ENCODE data around the gene ODAD3.
"Not testable (repeated sequence)": the region's sequence is repeated elsewhere in the genome, so short reads cannot be mapped to it uniquely, and the experiment has no call there.

Gene ODAD3

GRCh38 chr19:11460207-11460606 is 25.3 kb upstream of the ODAD3 start:
- no peak for DNase-seq (ENCODE audit: low read depth)

DNA sequence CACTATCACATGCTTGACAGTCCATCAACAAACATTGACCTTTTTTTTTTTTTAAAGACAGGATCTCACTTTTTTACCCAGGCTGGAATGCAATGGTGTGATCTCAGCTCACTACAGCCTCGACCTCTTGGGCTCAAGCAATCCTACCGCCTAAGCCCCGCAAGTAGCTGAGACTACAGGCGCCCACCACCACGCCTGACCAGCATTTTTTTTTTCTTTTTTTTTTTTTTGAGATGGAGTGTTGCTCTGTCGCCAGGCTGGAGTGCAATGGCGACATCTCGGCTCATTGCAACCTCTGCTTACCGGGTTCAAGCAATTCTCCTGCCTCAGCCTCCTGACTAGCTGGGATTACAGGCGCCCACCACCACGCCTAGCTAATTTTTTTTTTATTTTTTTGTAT is 24.0 kb upstream of the ODAD3 start:
- not testable (repeated sequence) for DNase-seq (ENCODE audit: low read depth)

DNA sequence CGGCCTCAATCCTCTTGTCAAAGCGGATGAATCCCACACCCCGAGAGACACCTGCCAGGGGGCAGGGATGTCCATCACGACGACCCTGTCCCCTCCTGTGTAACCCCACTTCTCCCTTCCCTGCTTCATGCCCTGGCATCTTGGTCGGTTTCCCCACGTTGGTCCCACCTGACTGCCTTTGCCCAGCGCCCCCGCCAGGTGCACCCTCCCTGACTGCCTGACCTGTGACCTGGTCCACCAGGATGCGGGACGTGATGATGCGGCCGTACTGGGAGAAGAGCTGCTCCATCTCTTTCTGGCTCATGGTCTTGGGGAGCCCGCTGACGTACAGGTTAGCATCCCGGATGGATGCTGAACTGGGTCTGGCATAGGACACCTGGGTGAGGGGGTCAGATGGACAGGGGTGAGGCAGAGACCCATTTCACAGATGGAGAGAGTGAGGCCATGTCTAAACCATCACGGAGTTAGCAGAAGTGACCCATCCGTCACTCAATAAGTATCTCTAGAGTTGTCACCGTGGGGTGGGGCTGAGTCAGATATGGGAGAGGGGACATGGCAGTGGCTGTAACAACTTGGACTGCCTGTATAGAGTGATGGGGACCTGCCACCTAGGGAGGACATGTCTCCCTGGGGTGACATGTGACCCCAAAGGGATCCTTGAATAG is 23.4 kb upstream of the ODAD3 start:
- DNase-seq (ENCODE audit: low read depth) = no peak

DNA sequence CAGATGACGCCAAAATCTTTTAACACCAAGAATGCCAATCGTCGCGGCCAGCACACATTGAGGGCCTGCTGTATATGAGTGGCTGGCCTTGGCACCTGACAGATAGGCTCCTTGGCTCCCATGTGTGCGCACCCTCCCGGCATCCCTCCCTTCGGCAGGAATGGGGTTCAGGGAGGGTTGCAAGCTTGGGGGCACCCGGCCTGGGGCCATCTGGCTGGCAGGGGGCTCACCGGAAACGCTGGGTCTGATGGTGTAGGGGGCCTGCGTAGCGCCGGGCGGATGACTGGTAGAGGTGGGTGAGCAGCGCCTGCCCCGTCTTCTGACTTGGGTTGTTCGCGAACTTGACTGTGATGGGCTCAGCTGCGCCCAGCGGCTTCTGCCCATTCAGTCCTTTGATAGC is 22.9 kb upstream of the ODAD3 start:
- DNase-seq (ENCODE audit: low read depth) = no peak

GRCh38 chr19:11457115-11457514 is 22.2 kb upstream of the ODAD3 start:
- DNase-seq (ENCODE audit: low read depth) = no peak

DNA sequence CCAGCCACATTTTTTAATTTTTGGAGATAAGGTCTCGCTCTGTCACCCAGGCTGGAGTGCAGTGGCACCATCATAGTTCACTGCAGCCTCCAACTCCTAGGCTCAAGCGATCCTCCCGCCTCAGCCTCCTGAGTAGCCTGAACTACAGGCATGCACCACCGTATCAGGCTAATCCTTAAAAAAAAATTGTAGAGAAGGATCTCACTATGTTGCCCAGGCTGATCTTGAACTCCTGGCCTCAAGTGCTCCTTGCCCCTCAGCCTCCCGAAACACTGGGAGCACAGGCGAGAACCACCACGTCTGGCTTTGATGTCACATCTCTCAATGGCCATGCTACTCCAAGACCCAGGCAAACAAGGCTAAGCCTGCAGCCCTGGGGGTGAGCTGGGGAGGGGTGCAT is 21.7 kb upstream of the ODAD3 start:
- no peak for DNase-seq (ENCODE audit: low read depth)

DNA sequence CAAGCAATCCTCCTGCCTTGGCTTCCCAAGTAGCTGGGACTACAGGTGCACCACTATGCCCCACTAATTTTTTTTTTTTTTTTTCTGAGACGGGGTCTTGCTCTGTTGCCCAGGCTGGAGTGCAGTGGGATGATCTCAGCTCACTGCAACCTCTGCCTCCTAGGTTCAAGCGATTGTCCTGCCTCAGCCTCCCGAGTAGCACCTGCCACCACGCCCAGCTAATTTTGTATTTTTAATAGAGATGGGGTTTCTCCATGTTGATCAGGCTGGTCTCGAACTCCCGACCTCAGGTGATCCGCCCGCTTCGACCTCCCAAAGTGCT is 20.3 kb upstream of the ODAD3 start:
- not testable (repeated sequence) for DNase-seq (ENCODE audit: low read depth)

DNA sequence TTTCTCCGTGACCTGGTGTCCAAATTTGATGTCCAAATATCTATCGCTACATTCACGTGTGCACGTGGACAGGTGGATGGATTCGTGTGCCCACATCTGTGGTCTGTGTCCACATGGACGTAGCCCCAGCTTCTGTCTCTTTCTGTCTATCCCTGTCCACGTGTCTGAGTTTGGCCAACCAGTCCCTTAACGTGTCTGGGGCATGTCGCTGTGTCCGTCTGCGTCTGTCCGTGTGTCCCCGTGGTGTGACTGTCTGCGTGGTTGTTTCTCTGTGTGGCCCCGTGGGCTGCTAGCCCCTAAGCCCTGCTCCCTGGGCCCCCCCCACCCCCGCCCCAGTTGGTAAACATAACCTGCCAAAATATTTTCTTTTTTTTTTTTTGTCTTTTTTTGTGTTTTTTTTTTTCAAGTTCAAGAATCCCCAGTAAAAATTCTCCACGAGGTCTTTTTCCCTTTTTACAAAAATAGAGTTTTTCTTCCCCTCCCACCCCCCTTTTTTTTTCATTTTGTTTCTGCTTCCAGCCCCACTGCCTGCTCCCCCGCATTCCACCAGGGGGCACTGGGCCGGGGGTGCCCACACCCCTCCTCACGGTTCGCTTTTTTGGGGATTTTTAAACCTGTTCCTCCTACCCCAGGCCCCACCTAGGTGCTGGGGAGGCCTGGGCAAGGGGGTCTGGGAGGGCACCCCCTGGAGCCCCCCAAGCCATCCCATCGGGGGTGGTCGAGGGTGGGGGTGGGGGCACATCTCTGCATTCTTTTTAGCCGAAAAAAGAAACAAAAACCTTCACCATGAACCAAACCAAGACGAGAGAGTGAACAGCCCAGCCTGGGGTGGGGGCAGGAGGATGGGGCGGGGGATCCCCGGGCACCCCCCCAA is 18.8 kb upstream of the ODAD3 start:
- no peak for DNase-seq (ENCODE audit: low read depth)

- no peak for DNase-seq (ENCODE audit: low read depth)
These were observed 17.8 kb upstream of the ODAD3 start for GRCh38 chr19:11452620-11453310.

DNA sequence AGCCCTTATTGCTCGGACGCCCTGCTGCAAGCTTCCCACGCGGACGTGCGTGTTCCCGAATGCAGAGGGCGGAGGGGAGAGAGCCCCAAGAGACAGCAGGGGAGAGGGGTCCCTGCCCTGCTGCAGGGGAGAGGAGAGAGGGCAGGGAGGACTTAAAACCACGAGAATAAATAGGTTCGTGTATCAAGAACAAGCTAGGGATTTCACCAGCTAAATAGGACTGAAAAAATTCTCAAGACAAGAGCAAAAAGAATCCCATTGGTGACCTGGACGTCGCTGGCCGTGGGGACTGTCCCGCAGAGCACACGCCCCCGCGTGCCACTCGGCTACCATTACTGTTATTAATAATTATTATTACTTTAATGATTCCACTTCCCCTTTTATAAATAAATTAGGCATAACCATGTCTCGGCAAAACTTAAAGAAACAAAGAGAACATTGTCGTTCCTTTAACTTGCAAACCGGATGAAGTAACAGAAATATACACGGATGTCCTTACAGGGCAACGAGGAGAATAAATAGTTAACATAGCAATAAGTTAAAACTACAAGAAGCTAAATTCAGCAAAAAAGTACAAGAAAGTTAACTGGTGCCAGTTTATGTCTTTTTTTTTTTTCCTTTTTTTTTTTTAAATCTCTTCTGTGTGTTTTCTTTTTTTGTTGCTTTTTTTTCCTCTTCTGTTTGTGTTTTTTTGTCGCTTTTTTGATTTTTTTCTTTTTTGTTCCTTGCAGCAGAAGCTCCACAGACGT is 17.1 kb upstream of the ODAD3 start:
- DNase-seq (ENCODE audit: low read depth) = no peak

DNA sequence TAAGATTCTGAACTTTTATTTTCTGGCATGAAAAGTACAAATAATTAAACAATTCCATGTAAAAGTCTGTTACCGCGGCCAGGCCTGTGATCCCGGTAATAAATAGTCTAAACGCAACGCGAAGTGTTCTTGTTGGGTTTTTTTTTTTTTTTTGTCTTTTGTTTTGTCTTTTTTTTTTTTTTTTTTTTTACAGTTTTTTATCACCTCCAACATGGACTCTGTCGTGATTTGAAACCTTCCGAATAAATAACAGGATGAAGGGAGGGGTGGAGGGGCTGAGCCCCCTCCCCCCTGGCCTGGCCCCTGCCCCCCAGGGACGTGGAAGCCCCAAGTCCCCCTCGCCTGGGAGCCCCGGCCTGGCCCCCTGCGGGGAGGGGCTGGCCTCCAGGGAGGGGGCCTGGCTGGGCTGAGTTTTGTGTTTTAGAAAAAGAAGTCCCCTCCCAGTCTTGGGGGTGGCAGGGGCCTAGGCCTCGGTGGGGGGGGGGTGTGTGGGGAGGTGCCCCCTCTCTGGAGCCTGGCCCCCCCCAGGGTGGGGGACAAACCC is 16.5 kb upstream of the ODAD3 start:
- no peak for DNase-seq (ENCODE audit: low read depth)

- DNase-seq (ENCODE audit: low read depth) = no peak
These were observed 15.8 kb upstream of the ODAD3 start for GRCh38 chr19:11450570-11451326.

GRCh38 chr19:11448923-11449554 is 14.1 kb upstream of the ODAD3 start:
- DNase-seq (ENCODE audit: low read depth) = no peak

DNA sequence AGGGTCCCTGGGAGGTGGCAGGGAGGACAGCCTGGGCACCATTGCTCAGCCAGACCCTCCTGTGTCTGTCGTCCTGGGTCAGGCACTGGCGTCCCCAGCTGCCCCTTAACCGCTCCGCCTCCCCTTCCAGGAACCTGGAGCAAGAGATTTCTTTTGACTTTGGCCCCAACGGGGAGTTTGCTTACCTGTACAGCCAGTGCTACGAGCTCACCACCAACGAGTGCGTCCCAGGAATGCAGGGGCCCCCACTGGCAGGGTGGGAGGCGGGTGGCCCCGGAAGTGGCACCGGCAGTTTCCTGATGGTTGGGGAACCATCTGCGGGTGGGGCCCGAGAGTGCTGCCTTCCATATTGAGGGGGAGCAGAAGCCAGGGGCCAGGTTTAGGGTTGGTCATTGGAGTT is 13.5 kb upstream of the ODAD3 start:
- no peak for DNase-seq (ENCODE audit: low read depth)

GRCh38 chr19:11447347-11448262 is 12.7 kb upstream of the ODAD3 start:
- no peak for DNase-seq (ENCODE audit: low read depth)

GRCh38 chr19:11446652-11447301 is 11.9 kb upstream of the ODAD3 start:
- no peak for DNase-seq (ENCODE audit: low read depth)

DNA sequence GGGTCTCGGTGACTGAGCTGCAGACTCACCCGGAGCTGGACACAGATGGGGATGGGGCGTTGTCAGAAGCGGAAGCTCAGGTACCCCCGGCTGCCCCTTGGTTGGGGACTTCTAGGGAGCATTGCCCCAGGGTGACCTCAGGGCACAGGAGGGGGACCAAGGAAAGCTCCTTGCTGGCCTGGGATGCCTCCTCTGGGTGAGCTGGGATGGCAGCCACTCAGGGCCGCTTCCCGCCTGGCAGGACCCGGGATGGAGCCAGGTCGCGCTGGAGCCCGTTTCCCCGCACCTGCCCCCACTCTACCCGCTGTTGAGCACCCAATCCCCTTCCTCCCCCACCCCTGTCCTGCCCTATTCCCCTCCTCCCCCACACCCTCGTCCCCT is 11.3 kb upstream of the ODAD3 start:
- no peak for DNase-seq (ENCODE audit: low read depth)

DNA sequence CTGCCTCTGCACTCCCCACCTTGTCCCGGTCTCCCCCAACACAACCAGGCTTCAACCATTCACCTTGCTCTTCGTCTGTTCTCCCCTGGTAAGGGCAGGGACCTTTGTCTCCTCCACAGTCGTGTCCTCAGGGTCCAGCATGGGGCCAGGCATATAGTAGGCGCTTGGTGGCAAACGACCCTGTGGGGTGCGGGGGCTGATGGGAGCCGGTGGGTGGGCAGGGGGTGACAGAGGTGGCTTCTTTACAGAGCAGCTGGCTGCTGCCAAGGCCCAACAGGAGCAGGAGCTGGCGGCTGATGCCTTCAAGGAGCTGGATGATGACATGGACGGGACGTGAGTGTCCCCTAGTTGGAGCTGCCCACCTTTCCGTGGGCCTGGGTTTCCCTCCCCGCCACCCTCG is 10.2 kb upstream of the ODAD3 start:
- no peak for DNase-seq (ENCODE audit: low read depth)

- DNase-seq (ENCODE audit: low read depth) = no peak
These were observed 9.1 kb upstream of the ODAD3 start for GRCh38 chr19:11444059-11444458.

Data from stimulated activated CD8-positive, alpha-beta memory T cell treated with anti-CD3 and anti-CD28 coated beads, Interleukin-12 subunit alpha, Interleukin-12 subunit beta, amount 100 ng/mL, for 4 hours (primary cell).